Panc1 (cell line): Measurements from ENCODE around the gene ANK3. TPM values are rescaled to one million over a fixed set of nuclear protein-coding genes. Genes with fewer than 3 reads are reported as not detected.

Source experiments
- ATAC-seq: fragments of 200-7000 bp; cut with Tn5 transposase; 2 replicates; pipeline ENCODE4 v1.9.1; 2020; ENCODE audit warnings: mild to moderate bottlenecking, moderate library complexity
- BruUV-seq: library from RNA; stranded (reverse); fragments of 400-500 nt; replicated peaks from 2 replicates; lab custom pipeline; 2021; lab: Mats Ljungman, UMichigan
- CTCF ChIA-PET: fragments of 300-600 bp; sonication (Branson Sonifier 250); formaldehyde crosslinking; loops from one replicate; lab custom pipeline; 2022; ENCODE audit warnings: antibody characterized with exemption; lab: Charles Lee
- POLR2A ChIA-PET: fragments of 300-600 bp; sonication (Branson Sonifier 250); formaldehyde crosslinking; loops from one replicate; lab custom pipeline; 2022; ENCODE audit warnings: antibody characterized with exemption; lab: Charles Lee
- DNase-seq: peaks from one replicate; pipeline ENCODE4 v3.0.0-alpha.2; 2010; ENCODE audit warnings: low read depth, low spot score
- H3K27ac ChIP-seq: 2 replicates; pipeline ENCODE4 v1.5.1; 2011; ENCODE audit warnings: mild to moderate bottlenecking, low read length, inconsistent platforms
- H3K27me3 ChIP-seq: fragments of 200-500 bp; sonication (Bioruptor generic); 2 replicates; pipeline ENCODE4 v1.6.0; 2014; ENCODE audit warnings: low read length, inconsistent platforms; ENCODE audit not compliant: control insufficient read depth, insufficient read depth
- H3K36me3 ChIP-seq: fragments of 200-500 bp; sonication (Bioruptor generic); 2 replicates; pipeline ENCODE4 v1.5.1; 2014; ENCODE audit warnings: inconsistent platforms, mild to moderate bottlenecking, low read length, moderate library complexity; ENCODE audit not compliant: control insufficient read depth, insufficient read depth
- H3K4me1 ChIP-seq: 2 replicates; pipeline ENCODE4 v1.5.1; 2011; ENCODE audit warnings: inconsistent platforms, mild to moderate bottlenecking, low read length, moderate library complexity; ENCODE audit not compliant: control insufficient read depth, insufficient read depth
- H3K4me3 ChIP-seq, 2 experiments: 2 replicates each; pipeline ENCODE4 v1.5.1; 2011 to 2012; ENCODE audit warnings: low read depth in 2 of 2, low read length in 2 of 2, mild to moderate bottlenecking in 2 of 2, inconsistent platforms in 1 of 2, moderate library complexity in 1 of 2
- H3K9me3 ChIP-seq: fragments of 200-500 bp; sonication (Bioruptor generic); 2 replicates; pipeline ENCODE4 v1.5.1; 2014; ENCODE audit warnings: low read depth, mild to moderate bottlenecking, inconsistent platforms, low read length, moderate library complexity; ENCODE audit not compliant: control insufficient read depth, insufficient read depth
- POLR2AphosphoS5 ChIP-seq: IDR thresholded peaks from 2 replicates; pipeline ENCODE4 v1.6.1; 2012; ENCODE audit warnings: mild to moderate bottlenecking, low read depth, low read length, moderate library complexity
- SIN3A ChIP-seq: IDR thresholded peaks from 2 replicates; pipeline ENCODE4 v1.6.1; 2012; ENCODE audit warnings: low read depth, mild to moderate bottlenecking, low read length, moderate library complexity, borderline replicate concordance; ENCODE audit not compliant: insufficient read depth
- TCF7L2 ChIP-seq: IDR thresholded peaks from 2 replicates; pipeline ENCODE4 v1.6.1; 2011; ENCODE audit warnings: mild to moderate bottlenecking, low read depth, low read length, inconsistent platforms
- in situ Hi-C: cut with HindIII; loops from 2 replicates; pipeline ENCODE4 v1.10.0; 2016; ENCODE audit warnings: low sequenced_read_pairs, low pct_unique_long_range_greater_than_20kb
- intact Hi-C: fragments of 100-400 bp; cut with micrococcal nuclease; formaldehyde crosslinking; loops from one replicate; pipeline ENCODE4 v1.10.0; 2022; ENCODE audit not compliant: unreplicated experiment
- total RNA-seq: library from RNA; stranded (reverse); gene quantifications from one replicate; pipeline ENCODE4 v1.2.1, GENCODE V29; 2021; ENCODE audit not compliant: unreplicated experiment
- TF ChIP-seq, protein P1 (sequence below): fragments of 450-650 bp; IDR thresholded peaks from 2 replicates; pipeline ENCODE4 v1.5.1; 2017; ENCODE audit warnings: mild to moderate bottlenecking
- TF ChIP-seq, protein P2 (sequence below), 2 experiments: IDR thresholded peaks; 2 replicates each; pipeline ENCODE4 v1.6.1; 2011 to 2012; ENCODE audit warnings: low read depth in 2 of 2, control low read depth in 1 of 2, low read length in 1 of 2, mild to moderate bottlenecking in 1 of 2, moderate library complexity in 1 of 2; ENCODE audit not compliant: insufficient read depth in 1 of 2

The ANK3 gene
- total RNA-seq, 1 experiment from 2014 or later = 2.5 TPM

DNA sequence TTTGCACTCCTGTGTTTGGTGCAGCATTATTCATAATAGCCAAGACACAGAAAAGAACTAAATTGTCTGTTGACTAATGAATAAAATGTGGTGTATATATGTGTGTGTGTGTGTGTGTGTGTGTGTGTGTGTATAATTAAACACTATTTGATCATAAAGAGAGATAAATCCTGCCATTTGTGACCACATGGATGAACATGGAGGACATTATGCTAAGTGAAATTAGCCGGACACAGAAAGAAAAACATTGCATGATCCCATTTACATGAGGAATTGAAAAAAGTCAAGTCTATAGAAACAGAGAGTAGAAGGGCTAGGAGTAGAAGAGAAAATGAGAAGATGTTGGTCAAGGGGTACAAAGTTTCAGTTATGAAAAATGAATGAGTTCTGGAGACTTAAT is 85.9 kb downstream of the ANK3 start:
- BruUV-seq = no TSS peak
- no peaks in the 10 kb centered on the region for H3K4me1 ChIP-seq
- no peak overlapping the region for H3K27ac ChIP-seq
- no peak for ATAC-seq
- no peak for DNase-seq
- POLR2A ChIA-PET = no interaction called here
- H3K4me3 ChIP-seq = no peak overlapping the region
- no peaks in the 10 kb centered on the region for H3K36me3 ChIP-seq
- intact Hi-C loops (no loop called here), in situ Hi-C loops (no loop called here)
- CTCF ChIA-PET = no interaction called here
- H3K27me3 ChIP-seq = no peaks in the 10 kb centered on the region
- no peaks in the 10 kb centered on the region for H3K9me3 ChIP-seq
- no peak for TF ChIP-seq TCF7L2
- TF ChIP-seq, protein P1, sequence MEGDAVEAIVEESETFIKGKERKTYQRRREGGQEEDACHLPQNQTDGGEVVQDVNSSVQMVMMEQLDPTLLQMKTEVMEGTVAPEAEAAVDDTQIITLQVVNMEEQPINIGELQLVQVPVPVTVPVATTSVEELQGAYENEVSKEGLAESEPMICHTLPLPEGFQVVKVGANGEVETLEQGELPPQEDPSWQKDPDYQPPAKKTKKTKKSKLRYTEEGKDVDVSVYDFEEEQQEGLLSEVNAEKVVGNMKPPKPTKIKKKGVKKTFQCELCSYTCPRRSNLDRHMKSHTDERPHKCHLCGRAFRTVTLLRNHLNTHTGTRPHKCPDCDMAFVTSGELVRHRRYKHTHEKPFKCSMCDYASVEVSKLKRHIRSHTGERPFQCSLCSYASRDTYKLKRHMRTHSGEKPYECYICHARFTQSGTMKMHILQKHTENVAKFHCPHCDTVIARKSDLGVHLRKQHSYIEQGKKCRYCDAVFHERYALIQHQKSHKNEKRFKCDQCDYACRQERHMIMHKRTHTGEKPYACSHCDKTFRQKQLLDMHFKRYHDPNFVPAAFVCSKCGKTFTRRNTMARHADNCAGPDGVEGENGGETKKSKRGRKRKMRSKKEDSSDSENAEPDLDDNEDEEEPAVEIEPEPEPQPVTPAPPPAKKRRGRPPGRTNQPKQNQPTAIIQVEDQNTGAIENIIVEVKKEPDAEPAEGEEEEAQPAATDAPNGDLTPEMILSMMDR = no peak
- TF ChIP-seq SIN3A = no peak
- TF ChIP-seq, protein P2, sequence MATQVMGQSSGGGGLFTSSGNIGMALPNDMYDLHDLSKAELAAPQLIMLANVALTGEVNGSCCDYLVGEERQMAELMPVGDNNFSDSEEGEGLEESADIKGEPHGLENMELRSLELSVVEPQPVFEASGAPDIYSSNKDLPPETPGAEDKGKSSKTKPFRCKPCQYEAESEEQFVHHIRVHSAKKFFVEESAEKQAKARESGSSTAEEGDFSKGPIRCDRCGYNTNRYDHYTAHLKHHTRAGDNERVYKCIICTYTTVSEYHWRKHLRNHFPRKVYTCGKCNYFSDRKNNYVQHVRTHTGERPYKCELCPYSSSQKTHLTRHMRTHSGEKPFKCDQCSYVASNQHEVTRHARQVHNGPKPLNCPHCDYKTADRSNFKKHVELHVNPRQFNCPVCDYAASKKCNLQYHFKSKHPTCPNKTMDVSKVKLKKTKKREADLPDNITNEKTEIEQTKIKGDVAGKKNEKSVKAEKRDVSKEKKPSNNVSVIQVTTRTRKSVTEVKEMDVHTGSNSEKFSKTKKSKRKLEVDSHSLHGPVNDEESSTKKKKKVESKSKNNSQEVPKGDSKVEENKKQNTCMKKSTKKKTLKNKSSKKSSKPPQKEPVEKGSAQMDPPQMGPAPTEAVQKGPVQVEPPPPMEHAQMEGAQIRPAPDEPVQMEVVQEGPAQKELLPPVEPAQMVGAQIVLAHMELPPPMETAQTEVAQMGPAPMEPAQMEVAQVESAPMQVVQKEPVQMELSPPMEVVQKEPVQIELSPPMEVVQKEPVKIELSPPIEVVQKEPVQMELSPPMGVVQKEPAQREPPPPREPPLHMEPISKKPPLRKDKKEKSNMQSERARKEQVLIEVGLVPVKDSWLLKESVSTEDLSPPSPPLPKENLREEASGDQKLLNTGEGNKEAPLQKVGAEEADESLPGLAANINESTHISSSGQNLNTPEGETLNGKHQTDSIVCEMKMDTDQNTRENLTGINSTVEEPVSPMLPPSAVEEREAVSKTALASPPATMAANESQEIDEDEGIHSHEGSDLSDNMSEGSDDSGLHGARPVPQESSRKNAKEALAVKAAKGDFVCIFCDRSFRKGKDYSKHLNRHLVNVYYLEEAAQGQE (IDR thresholded peaks at IDR 0.05; ENCODE audit: insufficient read depth in 1 of 2, low read depth in 2 of 2, low read length in 1 of 2) = no peak
- TF ChIP-seq POLR2AphosphoS5 = no peak

- Histone ChIP-seq H3K9me3 (no peaks in the 10 kb centered on the region), H3K4me3 (no peak overlapping the region), H3K27ac (no peak overlapping the region), H3K4me1 (no peaks in the 10 kb centered on the region), H3K36me3 (no peaks in the 10 kb centered on the region), H3K27me3 (no peaks in the 10 kb centered on the region)
- CTCF ChIA-PET = no interaction called here
- POLR2A ChIA-PET = no interaction called here
- DNase-seq (no peak), ATAC-seq (no peak)
- TF ChIP-seq, protein P2 (IDR thresholded peaks at IDR 0.05; ENCODE audit: insufficient read depth in 1 of 2, low read depth in 2 of 2, low read length in 1 of 2) = no peak
- no peak for TF ChIP-seq POLR2AphosphoS5
- TF ChIP-seq TCF7L2 = no peak
- TF ChIP-seq, protein P1 = no peak
- TF ChIP-seq SIN3A = no peak
- intact Hi-C loops (no loop called here), in situ Hi-C loops (no loop called here)
- BruUV-seq = no TSS peak
Observed at GRCh38 chr10:60299961-60300883, 89.5 kb downstream of the ANK3 start.
